NCI-H187 treated with DMSO at 0.1 percent for 48 hours (cell line): ENCODE results near the gene TEF.
"Not testable (repeated sequence)": the region's sequence is repeated elsewhere in the genome, so short reads cannot be mapped to it uniquely, and the experiment has no call there.

Experiments
- DNase-seq: peaks from one replicate; lab custom pipeline; 2025; lab: John Stamatoyannopoulos, UW

The TEF gene

DNA sequence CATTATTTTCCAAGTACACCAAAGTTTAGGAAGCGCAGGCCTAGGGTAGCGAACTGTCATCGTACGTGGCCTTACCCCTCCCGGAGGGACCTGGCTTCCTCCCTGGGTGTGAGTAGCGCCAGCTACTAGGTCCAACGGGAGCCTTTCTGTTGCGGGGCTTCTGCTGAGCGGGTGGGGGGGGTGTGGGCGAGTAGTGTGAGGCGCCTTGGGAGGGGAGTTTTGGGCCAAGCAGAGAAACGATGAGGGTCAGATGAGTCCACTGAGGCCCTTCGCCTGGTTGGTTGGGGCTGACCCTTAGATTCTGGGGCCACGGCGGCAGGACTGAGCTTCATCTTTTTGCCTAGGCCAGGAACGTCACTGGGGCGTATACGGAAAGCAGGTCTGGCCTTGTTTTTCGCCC lies 868 bp downstream of the TEF start:
- DNase-seq = no peak

DNA sequence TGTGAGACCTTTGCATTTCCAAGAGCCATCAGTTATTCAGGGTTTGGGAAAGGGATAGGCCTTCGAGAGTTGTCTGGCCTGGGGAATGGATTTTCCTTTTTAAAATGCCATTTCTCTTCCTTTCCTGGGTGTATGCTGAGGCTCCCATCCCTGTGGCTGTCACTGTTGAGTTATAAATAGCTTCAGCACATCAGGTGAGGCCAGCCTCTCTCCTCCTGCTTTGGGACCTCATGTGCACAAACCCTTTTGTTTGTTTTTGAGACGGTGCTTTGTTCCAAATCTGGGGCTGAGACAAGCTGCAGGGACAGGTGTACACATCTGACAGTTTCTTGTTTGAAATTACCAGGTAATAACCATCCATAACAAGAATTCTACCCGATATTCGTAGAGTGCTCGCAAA lies 1.3 kb downstream of the TEF start:
- DNase-seq = no peak

DNA sequence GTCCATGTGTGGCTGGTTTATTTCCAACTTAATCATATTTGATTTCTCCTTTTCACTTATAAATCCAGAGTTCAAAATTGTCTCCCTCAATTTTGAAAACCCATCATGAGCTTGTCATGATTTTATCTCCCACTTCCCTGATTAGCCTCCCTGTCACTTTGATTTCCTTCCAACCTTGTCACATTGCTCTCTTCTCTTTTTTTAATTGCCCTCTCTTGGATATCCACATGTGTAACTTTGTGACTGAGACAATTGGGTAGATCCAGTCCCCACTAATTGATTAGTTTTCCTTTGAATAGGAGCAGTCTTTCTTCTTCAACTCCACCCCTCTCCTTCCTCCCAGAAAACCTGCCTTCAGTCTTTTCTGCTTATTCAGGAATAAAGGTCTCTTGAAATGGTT lies 2.4 kb downstream of the TEF start:
- no peak for DNase-seq

DNA sequence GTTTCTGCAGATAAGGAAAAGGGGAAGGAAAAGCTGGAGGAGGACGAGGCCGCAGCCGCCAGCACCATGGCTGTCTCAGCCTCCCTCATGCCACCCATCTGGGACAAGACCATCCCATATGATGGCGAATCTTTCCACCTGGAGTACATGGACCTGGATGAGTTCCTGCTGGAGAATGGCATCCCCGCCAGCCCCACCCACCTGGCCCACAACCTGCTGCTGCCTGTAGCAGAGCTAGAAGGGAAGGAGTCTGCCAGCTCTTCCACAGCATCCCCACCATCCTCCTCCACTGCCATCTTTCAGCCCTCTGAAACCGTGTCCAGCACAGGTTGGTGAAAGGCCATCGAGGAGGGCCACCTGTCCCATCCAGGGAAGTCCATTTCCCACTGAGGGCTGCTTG lies 5.6 kb downstream of the TEF start:
- no peak for DNase-seq

DNA sequence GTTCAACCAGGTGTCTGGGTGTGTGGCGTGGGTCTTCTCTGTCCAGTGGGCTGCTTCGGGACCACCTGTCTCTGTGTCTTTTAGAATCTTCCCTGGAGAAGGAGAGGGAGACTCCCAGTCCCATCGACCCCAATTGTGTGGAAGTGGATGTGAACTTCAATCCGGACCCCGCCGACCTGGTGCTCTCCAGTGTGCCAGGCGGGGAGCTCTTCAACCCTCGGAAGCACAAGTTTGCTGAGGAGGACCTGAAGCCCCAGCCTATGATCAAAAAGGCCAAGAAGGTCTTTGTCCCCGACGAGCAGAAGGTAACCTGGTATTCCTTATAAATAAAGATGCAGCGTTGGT lies 12.2 kb downstream of the TEF start:
- DNase-seq = no peak

DNA sequence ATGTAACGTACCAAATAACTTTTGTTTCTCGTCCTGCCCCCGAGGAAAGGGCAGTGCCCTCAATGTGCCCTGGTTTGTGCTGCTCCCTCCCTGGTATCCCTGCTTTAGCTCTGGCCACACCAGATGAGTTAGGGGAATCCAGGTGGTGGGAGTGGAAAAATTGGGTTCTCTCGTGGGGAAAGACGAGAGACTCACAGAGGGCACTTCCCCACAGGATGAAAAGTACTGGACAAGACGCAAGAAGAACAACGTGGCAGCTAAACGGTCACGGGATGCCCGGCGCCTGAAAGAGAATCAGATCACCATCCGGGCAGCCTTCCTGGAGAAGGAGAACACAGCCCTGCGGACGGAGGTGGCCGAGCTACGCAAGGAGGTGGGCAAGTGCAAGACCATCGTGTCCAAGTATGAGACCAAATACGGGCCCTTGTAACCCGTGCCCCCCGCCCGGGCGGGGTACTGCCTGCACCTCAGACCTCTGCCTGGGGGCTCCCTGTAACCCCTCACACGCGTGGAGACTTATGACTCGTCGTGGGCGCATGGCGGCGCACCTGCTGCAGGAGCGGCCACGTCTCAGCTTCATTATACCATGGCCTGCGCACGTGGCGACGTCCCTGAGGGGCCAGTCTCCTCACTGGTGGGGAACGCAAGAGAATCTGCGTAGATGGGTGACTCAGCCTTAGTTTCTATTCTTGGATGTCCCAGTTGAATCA lies 13.9 kb downstream of the TEF start:
- no peak for DNase-seq

DNA sequence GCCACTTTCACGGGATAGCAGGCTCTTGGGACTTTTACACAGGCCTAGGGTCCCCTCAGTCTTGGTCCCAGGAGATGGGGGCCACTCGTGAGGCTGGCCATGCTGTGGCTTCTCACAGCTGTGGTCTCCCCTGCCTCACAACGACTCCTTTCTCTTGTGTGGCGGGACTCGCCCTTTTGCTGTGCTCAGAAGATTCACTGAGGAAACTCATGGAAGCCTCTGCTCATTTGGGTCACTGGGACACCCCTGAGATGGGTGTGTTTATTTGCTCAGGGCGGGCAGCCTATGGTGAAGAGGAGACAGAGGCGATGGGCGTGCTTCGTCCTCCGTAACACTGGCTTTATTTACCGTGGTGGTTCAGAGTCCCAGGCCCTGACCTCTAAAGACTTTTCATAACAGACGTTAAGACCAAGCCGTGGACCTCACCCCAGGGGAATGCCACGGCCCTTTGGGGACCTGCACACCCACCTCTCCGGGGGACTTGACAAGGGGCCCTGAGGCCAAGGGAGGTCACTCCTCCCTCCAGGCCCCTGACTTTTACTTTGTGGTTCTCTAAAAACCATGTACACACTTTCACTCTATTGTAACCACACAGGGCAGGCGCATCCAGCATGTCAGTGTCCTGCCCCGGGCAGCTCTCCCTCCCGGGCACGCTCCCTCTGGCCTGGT lies 15.5 kb downstream of the TEF start:
- no peak for DNase-seq

DNA sequence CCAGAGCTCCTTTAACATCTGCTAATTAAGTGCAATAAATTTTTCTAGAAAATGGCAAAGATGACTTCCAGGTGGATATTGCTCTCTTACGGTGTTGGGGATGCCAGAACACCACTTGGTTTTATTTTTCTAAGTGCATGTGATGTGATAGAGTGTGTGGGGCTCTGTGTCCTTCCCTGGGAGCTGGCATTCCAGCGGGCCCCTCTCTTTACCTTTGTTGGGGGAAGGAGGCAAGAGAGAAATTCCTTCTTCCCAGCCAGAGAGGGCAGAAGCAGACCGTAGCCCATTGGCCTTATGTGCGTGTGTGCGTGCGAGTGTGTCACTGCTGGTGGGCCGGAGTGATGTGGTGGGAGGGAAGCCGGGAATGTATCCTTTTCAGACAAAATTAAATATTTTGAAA lies 17.2 kb downstream of the TEF start:
- DNase-seq = no peak

DNA sequence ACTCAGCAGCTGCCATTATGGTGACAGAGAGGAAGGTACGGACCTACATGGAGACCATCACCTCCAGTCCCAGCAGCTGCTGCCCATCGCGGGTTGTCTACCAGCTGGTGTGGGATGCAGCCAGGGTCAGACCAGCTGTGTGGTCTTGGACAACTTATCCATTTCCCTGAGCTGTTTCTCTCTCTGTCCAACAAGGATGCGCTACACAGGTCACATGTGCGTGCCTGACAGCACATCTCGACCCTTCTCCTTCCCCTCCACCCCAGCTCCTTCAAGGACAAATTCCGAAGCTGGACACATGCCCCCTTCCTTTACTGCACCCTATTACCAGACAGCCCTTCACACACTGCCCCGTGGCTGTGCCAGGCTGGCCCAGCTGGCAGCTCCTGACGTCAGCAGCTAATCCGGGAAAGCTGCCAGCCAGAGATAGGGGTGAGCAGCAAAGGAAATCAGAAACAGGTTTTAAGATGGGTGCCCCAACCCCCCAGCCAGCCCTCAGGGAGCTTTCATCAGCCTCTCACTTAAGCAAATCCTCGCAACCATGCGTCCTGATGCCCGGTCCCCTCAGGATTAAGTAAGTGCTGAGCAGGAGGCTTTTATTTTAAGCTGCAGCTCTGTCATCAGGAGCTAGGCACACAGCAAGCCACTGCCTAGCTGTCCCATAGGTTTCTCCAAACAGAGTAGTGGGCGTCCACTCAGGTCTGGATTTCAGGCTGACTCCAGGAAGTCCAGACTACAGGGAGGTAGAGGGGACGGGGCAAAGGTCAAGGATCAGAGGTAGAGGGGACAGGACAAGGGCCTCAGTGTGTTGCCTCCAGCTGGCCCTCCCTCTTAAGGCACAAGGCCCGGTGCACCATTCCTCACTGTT lies 20.3 kb downstream of the TEF start:
- no peak for DNase-seq

DNA sequence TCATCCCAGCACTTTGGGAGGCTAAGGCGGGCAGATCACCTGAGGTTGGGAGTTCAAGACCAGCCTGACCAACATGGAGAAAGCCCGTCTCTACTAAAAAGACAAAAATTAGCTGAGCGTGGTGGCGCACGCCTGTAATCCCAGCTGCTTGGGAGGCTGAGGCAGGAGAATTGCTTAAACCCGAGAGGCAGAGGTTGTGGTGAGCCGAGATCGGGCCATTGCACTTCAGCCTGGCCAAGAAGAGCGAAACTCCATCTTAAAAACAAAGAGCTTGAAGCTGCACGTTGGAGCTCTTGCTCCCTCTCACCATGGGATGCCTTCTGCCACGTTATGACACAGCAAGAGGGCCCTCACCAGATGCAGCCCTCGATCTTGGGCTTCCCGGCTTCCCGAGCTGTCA lies 21.1 kb downstream of the TEF start:
- DNase-seq = not testable (repeated sequence)

DNA sequence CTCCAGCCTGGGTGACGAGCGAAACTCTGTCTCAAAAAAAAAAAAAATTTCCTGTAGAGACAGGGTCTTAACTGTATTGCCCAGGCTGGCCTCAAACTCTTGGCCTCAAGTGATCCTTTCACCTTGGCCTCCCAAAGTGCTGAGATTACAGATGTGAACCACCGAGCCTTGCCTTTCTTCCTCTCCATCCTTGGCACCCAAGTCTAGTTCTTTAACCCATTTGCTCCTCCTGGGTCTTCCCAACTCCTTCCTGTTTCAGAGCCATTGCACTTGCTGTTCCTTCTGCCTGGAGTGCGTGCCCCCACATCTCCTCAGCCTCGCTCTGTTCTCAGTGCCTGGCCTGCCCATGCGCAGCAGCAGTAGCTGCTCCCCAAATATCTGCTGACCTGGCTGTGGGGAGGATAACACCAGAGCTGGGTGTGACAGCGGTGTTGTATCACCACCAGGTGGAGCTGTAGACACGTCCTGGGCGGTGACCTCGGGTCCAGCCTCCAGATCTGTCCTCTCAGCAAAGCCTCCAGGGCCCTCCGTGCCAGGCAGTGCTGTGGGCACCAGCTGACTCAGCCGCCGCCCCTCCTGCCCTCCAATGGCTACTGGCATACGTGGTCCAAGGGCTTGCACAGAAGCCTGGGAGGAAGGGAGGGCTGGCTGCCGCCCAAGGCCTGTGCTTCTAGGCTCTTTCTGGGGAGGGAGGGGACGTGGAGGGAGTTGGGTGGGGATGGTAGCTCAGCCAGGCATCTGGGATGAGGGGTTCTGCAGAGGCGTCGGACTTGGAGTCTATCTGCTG lies 22.0 kb downstream of the TEF start:
- no peak for DNase-seq

DNA sequence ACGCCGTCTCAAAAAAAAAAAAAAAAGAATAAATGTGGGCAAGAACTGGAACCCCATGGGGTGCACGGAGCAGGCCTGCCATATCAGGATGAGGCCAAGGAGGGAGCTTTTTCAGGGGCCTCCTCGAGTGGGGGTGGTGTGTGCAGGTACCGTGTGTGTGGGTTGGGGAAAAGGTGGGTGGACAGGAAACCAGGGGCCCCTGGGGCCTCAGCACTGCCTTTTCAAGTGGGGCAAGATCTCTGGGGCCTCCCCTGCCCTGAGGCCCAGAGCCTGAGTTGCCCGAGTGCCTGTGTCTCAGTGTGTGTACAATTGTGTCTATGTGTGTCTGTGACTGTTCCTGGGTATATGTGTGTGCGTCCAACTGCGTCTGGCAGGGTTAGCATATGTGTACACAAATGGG lies 23.8 kb downstream of the TEF start:
- no peak for DNase-seq

DNA sequence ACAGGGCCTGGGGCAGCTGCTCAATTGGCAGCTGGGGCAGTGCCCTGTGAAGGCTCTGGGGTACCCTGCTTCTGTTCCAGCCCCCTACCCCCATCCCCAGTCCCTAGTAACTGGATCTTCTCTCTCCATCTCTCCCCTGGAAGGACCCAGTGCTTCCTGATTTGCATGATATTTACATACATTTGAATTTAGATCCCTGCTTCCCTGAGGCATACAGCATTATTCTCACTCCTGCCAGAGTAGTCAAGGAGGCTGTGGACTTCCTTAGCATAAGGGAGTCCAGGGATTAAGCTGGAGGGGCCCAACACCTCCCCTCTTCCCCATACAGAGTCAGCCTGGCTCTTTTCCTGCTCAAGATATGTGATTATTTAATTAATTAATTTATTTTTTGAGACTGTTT lies 24.7 kb downstream of the TEF start:
- DNase-seq = no peak

DNA sequence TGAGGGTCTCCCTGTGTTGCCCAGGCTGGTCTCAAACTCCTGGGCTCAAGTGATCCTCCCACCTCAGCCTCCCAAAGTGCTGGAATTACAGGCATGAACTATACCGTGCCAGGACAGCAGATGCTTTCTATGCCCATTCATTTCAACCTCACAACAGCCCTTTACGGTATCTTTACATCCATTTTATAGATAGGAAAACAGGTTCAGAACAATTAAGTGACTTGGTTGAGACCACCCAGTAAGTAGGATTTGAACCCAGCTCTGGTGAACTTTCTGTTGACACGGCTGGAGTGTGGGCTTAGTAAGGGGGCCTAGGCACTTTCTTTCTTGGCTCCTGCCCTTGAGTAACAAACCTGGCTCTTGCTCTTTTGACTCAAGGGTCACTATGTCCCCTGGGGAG lies 25.7 kb downstream of the TEF start:
- no peak for DNase-seq

DNA sequence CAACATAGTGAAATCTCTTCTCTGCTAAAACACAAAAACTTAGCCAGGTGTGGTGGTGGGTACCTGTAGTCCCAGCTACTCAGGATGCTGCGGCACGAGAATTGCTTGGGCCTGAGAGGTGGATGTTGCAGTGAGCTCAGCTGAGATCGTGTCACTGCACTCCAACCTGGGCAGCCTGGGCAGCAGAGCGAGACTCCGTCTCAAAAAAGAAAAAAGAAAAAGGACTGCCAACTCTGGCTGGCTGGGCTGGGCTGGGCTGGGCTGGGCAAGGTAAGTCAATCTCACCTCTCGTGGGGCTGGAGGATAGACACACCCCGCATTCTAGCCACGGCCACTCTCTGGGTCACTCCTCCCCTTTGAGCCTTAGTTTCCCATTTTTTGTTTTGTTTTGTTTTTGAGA lies 26.9 kb downstream of the TEF start:
- no peak for DNase-seq

DNA sequence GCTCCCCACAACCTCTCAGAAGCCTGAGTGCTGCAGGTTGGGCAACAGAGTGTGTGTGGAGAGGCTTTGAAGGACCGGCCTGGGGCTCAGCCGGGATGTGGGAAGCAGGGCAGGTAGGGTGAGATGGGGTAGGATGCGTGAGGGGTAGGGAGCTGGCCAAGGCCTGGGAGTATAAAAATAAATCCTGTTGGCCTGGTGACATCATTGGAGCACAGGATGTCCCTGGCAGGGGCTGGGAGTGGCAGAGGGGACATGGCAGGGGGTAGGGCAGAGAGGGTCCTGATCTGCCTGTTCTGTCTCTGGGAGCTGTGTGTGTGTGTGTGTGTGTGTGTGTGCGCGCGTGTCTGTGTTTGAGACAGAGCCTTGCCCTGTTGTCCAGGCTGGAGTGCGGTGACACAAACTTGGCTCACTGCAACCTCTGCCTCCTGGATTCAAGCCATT lies 28.6 kb downstream of the TEF start:
- DNase-seq = no peak

DNA sequence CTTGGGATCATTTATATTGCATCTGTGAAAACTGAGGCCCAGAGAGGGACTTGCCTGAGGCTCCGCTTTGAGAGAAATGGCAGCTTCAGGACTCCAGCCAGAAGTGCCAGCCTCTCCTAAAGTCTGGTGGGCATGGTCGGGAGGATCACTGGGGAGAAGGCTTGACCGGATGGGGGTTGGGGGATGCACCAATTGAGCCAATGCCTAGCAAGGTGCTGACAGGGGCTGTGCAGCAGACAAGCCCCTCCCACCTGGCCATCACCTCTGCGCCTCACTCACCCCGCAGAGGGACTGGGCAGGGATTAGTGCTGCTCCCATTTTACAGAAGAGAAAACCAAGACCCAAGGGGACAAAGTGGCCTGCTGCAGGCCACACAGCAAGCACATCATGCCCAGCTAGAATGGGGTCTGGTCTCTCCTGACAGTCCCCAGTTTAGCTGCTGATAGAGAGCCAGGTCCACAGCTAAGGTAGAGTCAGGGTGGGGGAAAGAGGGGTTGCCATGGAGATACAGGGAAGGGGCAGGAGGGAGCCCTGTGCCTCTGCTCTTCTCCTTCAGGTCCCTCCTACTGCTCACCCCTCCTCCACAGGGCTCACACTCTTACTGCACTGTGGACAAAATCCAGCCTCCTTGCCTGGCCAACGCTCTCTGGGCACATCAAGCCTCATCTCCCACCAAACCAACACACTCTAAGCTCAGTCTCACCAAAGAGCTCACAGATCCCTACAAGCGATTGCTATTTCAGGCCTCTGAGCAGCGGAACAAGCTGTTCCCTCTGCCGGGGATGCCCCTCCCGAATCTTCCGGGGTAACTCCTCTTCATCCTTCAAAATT lies 29.5 kb downstream of the TEF start:
- DNase-seq = no peak

DNA sequence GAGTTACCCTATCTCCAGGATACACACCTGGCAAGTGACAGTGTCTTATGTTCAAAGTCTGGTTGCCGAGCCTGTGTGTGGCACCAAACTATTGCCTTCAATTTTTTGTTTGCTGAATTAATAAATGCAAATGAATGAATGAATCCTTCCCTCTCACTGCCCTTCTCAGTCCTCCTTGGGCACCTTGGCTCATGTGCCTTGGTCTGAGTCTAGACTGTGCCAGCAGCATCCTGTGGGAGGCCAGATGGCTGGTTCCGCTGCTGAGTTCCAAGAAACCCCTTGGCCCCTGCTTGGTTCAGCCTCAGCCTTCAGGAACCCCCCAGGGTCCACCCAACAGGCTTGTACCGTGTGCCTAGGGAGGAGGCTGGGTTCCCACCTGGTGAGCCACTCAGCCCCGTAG lies 33.8 kb downstream of the TEF start:
- no peak for DNase-seq

DNA sequence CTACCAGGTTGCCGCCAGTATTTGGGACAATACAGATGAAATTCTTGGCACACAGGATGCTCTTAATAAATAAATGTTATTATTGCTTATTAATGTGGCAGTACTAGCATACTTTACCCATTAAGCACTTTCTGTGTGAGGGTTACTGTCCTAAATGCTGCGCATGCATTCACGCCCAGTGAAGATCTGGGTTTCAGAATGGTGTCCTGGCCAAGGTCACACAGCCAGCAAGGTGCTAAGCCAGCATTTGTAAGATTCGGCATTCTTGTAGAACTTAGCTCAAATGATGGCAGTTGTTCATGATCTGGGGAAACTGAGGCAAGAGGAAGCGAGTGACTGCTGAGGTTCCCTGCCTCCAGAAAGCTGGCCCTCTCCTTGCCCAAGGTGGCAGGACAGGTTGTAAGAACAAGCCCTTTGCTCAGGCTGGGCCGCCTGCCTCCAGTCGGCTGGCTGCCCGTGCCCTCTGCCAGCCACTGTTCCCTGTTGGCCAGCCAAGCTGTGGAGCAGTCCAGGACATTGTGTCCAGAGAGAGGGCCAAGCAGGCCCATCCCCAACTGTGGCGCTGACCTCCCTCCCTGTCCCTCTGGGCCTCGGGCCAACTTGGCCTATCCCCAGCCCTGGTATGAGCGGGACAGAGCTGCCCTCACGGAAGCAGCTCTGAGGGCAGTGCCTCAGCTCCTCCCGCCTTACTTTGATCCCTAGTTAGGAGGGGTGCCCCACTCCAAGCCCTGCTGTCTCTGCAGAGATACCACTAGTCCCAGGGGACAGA lies 36.1 kb downstream of the TEF start:
- DNase-seq = no peak

DNA sequence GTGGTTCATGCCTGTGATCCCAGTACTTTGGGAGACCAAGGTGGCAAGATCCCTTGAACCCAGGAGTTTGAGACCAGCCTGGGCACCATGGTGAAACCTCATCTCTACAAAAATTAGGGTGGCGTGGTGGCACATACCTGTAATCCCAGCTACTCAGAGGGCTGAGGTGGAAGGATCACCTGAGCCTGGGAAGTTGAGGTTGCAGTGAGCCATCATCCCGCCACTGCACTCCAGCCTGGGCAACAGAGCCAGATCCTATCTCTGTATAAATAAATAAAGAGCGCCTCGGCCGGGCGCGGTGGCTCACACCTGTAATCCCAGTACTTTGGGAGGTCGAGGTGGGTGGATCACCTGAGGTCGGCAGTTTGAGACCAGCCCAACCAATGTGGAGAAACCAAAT lies 37.0 kb downstream of the TEF start:
- no peak for DNase-seq
